Endodermal cell (in vitro differentiated cells): ENCODE results near the gene IFNG-AS1. TPM values are rescaled to one million over a fixed set of nuclear protein-coding genes. Genes with fewer than 3 reads are reported as not detected.

Experiments
- DNase-seq: peaks from one replicate; pipeline ENCODE4 v3.0.0-alpha.2; 2017
- H3K27ac ChIP-seq: 2 replicates; pipeline ENCODE4 v1.5.1; 2013; ENCODE audit warnings: mild to moderate bottlenecking, low read depth, low read length, moderate library complexity
- H3K27me3 ChIP-seq: 2 replicates; pipeline ENCODE4 v1.6.1; 2013; ENCODE audit warnings: mild to moderate bottlenecking, low read length, moderate library complexity; ENCODE audit not compliant: insufficient read depth, control insufficient read depth, poor library complexity, severe bottlenecking
- H3K36me3 ChIP-seq: 2 replicates; pipeline ENCODE4 v1.7.0; 2013; ENCODE audit warnings: mild to moderate bottlenecking, low read length, moderate library complexity; ENCODE audit not compliant: control insufficient read depth, insufficient read depth
- H3K4me1 ChIP-seq: one replicate; pipeline ENCODE4 v1.7.0; 2013; ENCODE audit warnings: low read length; ENCODE audit not compliant: control insufficient read depth, insufficient read depth
- H3K4me3 ChIP-seq: 2 replicates; pipeline ENCODE4 v1.5.1; 2013; ENCODE audit warnings: mild to moderate bottlenecking, low read length, moderate library complexity
- H3K9ac ChIP-seq: 2 replicates; pipeline ENCODE4 v1.6.1; 2013; ENCODE audit warnings: mild to moderate bottlenecking, low read length, moderate library complexity; ENCODE audit not compliant: poor library complexity, severe bottlenecking; ENCODE audit errors: extremely low read depth
- H3K9me3 ChIP-seq: 2 replicates; pipeline ENCODE4 v1.6.1; 2013; ENCODE audit warnings: mild to moderate bottlenecking, low read length, moderate library complexity; ENCODE audit not compliant: control insufficient read depth
- H3K27ac Mint-ChIP-seq: 2 replicates; pipeline ENCODE4 v1.8.0; 2020; ENCODE audit warnings: mixed read lengths
- H3K27me3 Mint-ChIP-seq: 2 replicates; pipeline ENCODE4 v1.8.0; 2021; ENCODE audit warnings: mild to moderate bottlenecking, mixed read lengths; ENCODE audit not compliant: insufficient read depth
- H3K36me3 Mint-ChIP-seq: 2 replicates; pipeline ENCODE4 v1.8.0; 2020; ENCODE audit warnings: low read depth, mixed read lengths
- H3K4me1 Mint-ChIP-seq: 2 replicates; pipeline ENCODE4 v1.8.0; 2020; ENCODE audit warnings: mixed read lengths
- H3K4me3 Mint-ChIP-seq: 2 replicates; pipeline ENCODE4 v1.8.0; 2020; ENCODE audit warnings: mild to moderate bottlenecking, moderate library complexity, mixed read lengths
- H3K9me3 Mint-ChIP-seq: 2 replicates; pipeline ENCODE4 v1.8.0; 2020; ENCODE audit warnings: mild to moderate bottlenecking, mixed read lengths
- WGBS, 2 experiments: methylation state at CpG; one replicate each; pipeline versions ENCODE4 v1.1.5 to v1.1.7; 2013; ENCODE audit warnings: missing lambda C conversion rate in 2 of 2, mixed read lengths in 1 of 2; ENCODE audit not compliant: insufficient coverage in 1 of 2, insufficient read length in 1 of 2; 5-methylcytosine and 5-hydroxymethylcytosine counted together
- total RNA-seq, 2 donors: library from RNA; stranded (reverse); fragmentation: NEBNext Ultra II Directional in 1 of 2; extraction: Animal tissue kit (Norgen Biotek cat#: 25700) in 1 of 2; gene quantifications; 2 replicates in 1 of 2; 3 replicates in 1 of 2; pipeline ENCODE4 v1.2.1, GENCODE V29; 2021
- TF ChIP-seq, protein P1 (sequence below): fragments of 200-600 bp; sonication (generic); conservative IDR thresholded peaks from 2 replicates; pipeline ENCODE4 v1.5.0; 2021; ENCODE audit warnings: antibody characterized with exemption, mild to moderate bottlenecking

The IFNG-AS1 gene
- total RNA-seq, 2 donors from 2014 or later, result not detected

GRCh38 chr12:67986632-67987031 lies 2.6 kb upstream of the IFNG-AS1 start:
- no peak for DNase-seq
- TF ChIP-seq, protein P1, sequence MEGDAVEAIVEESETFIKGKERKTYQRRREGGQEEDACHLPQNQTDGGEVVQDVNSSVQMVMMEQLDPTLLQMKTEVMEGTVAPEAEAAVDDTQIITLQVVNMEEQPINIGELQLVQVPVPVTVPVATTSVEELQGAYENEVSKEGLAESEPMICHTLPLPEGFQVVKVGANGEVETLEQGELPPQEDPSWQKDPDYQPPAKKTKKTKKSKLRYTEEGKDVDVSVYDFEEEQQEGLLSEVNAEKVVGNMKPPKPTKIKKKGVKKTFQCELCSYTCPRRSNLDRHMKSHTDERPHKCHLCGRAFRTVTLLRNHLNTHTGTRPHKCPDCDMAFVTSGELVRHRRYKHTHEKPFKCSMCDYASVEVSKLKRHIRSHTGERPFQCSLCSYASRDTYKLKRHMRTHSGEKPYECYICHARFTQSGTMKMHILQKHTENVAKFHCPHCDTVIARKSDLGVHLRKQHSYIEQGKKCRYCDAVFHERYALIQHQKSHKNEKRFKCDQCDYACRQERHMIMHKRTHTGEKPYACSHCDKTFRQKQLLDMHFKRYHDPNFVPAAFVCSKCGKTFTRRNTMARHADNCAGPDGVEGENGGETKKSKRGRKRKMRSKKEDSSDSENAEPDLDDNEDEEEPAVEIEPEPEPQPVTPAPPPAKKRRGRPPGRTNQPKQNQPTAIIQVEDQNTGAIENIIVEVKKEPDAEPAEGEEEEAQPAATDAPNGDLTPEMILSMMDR, result no peak
- no peaks in the 10 kb centered on the region for H3K9me3 Mint-ChIP-seq
- H3K27me3 ChIP-seq, result no peaks in the 10 kb centered on the region
- H3K36me3 ChIP-seq, result no peaks in the 10 kb centered on the region
- no peak overlapping the region for H3K4me3 Mint-ChIP-seq
- no peaks in the 10 kb centered on the region for H3K36me3 Mint-ChIP-seq
- H3K27ac ChIP-seq, result no peak overlapping the region
- no peak overlapping the region for H3K27ac Mint-ChIP-seq
- H3K9ac ChIP-seq, result no peak overlapping the region
- H3K4me1 Mint-ChIP-seq, result peaks cover 21% of the 10 kb centered on the region
- H3K9me3 ChIP-seq, result no peaks in the 10 kb centered on the region
- H3K4me3 ChIP-seq, result no peak overlapping the region
- H3K4me1 ChIP-seq, result no peaks in the 10 kb centered on the region
- H3K27me3 Mint-ChIP-seq, result no peaks in the 10 kb centered on the region

DNA sequence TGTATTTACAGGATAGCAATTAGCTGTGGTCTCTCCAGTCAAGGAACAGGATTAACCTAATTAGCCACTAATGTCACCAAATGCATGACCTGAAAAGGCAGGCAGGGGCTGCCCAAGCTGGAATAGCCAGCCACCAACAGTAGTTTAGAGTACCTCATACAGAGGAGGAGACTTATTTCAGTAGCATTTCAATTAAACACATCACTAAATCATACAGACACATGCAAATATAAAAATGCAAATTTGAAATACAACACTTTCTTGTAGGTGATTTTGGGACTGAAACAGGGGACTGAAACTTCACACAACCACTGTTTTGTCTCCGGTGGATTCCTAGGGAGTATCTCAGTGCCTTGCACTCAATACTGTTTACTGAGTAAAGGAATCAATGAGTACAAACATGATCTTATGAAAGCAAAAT lies 636 bp upstream of the IFNG-AS1 start:
- Mint-ChIP-seq H3K27me3 (no peaks in the 10 kb centered on the region), H3K27ac (no peak overlapping the region), H3K36me3 (no peaks in the 10 kb centered on the region), H3K4me3 (no peak overlapping the region), H3K9me3 (no peaks in the 10 kb centered on the region), H3K4me1 (peaks cover 19% of the 10 kb centered on the region)
- DNase-seq, result no peak
- no peak overlapping the region for H3K9ac ChIP-seq
- no peaks in the 10 kb centered on the region for H3K36me3 ChIP-seq
- no peak overlapping the region for H3K27ac ChIP-seq
- 83 to 100% methylated on average over 1 of the region's 1 CpG for WGBS, 2 experiments
- H3K4me3 ChIP-seq, result no peak overlapping the region
- H3K9me3 ChIP-seq, result no peaks in the 10 kb centered on the region
- TF ChIP-seq, protein P1, result no peak
- H3K27me3 ChIP-seq, result no peaks in the 10 kb centered on the region
- no peaks in the 10 kb centered on the region for H3K4me1 ChIP-seq

- Histone ChIP-seq H3K4me1 (no peaks in the 10 kb centered on the region), H3K9me3 (no peaks in the 10 kb centered on the region), H3K27ac (no peak overlapping the region), H3K4me3 (no peak overlapping the region), H3K9ac (no peak overlapping the region), H3K36me3 (no peaks in the 10 kb centered on the region), H3K27me3 (no peaks in the 10 kb centered on the region)
- peaks cover 18% of the 10 kb centered on the region for H3K4me1 Mint-ChIP-seq
- no peaks in the 10 kb centered on the region for H3K36me3 Mint-ChIP-seq
- TF ChIP-seq, protein P1, result no peak
- 88 to 94% methylated on average over 3 to 4 of the region's 4 CpGs for WGBS, 2 experiments
- DNase-seq, result no peak
- no peaks in the 10 kb centered on the region for H3K9me3 Mint-ChIP-seq
- no peak overlapping the region for H3K4me3 Mint-ChIP-seq
- no peak overlapping the region for H3K27ac Mint-ChIP-seq
- H3K27me3 Mint-ChIP-seq, result no peaks in the 10 kb centered on the region
Observed at GRCh38 chr12:67991158-67991557, 1.9 kb downstream of the IFNG-AS1 start.
